Right kidney (tissue), 1 donor: ENCODE data around the gene EDN2.

Experiments used
- DNase-seq: peaks from one replicate; pipeline ENCODE4 v3.0.0-alpha.2; 2016

Gene EDN2

GRCh38 chr1:41464885-41465284 is 19.6 kb downstream of the EDN2 start:
- no peak for DNase-seq

GRCh38 chr1:41463516-41463915 is 21.0 kb downstream of the EDN2 start:
- no peak for DNase-seq

GRCh38 chr1:41462680-41463004 is 21.8 kb downstream of the EDN2 start:
- DNase-seq: no peak

GRCh38 chr1:41461790-41462679 is 22.4 kb downstream of the EDN2 start:
- no peak for DNase-seq

- DNase-seq: no peak
These were observed 27.5 kb downstream of the EDN2 start for GRCh38 chr1:41456847-41457540.

DNA sequence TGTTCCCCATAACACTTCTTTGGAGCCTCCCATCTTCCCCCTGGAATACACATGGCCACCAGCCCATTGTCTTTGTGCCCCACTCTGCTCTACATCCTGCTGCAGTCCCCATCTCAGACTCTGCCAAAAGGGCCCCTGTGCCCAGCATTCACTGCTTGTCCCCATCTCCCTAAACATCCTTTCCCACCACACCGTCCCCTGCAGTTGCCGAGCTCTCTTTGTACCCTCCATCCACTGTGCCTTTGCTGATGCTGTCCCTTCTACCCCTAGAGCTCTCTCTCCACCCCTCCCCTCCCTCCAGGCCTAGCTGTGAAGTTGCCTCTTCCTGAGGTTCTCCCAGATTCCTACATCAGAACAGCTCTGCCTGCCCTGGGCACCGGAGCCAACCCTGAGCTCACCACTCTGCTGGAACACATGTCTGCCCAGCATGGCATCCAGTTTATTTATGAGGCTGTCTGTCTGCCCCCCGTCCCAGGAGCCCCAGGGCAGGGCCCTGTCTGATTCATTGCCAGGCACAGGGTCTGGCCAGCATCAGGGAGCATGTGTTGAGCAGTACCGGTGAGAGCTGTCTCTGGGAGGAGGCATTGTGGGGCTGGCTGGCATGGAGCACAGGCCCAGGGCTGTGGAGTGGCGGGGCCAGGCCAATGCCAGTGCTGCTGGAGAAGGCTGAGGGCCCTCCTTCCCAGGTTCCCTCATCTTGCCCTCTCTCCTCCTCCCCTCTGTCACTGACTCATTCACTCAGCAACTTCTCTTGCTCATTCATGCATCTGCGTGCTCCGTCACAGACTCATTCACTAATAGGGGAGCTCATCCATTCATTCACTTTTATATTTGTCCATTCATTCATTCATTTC is 28.8 kb downstream of the EDN2 start:
- DNase-seq: no peak

DNA sequence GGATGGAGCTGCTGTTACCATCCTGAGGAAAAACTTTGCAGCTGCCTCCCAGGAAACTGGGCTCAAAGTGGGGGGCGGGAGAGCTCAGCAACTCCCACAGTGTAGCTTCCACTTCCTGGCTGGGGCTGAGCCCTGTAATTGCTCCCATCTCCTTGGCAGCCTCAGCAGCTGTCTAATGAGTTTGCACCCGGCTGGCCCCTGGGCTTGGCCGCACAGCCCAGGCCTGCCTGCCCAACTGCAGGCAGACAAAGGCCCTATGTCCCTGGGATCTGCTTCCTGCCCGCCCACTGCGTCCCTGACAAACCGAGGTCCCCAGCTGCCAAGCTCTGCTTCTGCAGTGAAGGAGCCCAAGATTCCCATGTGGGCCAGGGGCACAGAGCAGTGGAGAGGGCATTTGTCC is 30.1 kb downstream of the EDN2 start:
- DNase-seq: no peak

DNA sequence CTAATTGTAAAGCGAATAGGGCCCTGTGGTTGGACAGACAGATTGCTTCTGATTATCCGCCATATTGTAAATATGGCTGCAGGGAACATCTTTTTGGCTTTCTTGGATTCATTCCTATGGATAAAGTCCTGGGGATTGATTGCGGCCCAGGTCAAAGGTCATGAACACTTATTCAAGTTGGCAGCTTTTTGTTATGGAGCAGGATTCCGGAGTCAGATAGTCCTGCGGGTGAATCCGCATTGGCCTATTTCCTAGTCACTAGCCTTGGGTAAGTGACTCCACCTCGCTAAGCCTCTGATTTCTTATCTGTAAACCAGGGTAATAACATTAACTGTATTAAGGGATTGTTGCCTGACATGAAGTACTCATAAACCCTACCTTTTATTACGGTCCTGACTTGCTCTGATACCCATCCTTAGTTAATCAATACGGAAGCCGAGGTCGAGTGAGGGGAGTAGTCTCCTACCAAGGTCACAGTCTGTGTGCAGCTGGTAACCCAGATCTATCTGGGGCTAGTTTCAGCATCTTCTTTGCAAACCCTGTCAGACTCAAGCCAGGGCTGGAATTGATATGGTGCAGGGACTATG is 31.7 kb downstream of the EDN2 start:
- DNase-seq: no peak

- no peak for DNase-seq
These were observed 33.7 kb downstream of the EDN2 start for GRCh38 chr1:41450747-41451285.

DNA sequence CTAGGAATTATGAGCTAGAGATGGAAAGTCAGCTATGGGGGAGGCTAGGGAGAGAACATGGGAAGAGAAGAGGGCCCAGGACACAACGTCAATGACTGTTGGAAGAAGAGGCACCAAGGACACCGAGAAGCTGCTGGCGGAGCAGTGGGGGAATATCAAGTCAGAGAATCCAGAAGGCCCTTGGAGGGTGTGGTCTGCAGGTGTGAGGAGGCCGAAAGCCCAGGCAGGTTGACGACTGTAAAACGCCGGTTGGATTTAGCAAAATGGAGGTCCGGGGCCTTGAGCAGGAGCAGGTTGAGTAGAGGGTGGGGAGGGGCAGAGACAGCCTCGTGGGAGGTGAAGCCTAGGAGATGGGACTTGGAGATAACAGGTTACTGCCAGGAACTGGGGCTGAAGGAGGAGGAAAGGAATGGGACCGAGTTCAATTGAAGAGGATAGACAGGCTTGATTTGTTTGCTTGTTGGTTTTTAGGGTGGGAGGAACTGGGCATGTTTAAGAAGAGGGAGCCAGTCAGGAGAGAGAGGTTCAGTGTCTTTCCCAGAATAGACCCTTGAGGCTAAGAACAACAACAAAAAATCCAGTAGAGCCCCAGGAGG is 35.1 kb downstream of the EDN2 start:
- DNase-seq: no peak

DNA sequence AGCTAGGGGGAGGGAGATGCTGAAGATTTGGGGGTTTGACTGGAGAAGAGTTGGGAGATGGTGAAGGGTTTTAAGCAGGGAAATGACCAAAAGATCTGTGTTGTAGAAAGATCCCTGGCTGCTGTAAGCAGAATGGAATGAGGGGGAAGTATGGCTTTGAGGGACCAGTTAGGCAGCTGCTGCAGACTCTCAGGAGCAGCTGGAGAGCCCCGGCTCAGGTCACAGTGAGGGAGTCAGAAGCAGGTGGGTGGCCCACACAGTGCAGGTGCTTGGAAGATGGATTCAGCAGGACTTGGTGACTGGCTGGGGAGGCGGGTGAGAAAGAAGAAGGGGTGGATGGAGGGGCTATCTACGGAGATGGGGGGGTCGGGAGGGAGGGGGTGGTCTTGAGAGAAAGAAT is 35.7 kb downstream of the EDN2 start:
- no peak for DNase-seq

GRCh38 chr1:41447995-41448770 is 36.3 kb downstream of the EDN2 start:
- DNase-seq: no peak

GRCh38 chr1:41446851-41447610 is 37.5 kb downstream of the EDN2 start:
- DNase-seq: no peak

GRCh38 chr1:41444785-41445184 is 39.7 kb downstream of the EDN2 start:
- no peak for DNase-seq

- DNase-seq: no peak
These were observed 40.2 kb downstream of the EDN2 start for GRCh38 chr1:41444246-41444645.

DNA sequence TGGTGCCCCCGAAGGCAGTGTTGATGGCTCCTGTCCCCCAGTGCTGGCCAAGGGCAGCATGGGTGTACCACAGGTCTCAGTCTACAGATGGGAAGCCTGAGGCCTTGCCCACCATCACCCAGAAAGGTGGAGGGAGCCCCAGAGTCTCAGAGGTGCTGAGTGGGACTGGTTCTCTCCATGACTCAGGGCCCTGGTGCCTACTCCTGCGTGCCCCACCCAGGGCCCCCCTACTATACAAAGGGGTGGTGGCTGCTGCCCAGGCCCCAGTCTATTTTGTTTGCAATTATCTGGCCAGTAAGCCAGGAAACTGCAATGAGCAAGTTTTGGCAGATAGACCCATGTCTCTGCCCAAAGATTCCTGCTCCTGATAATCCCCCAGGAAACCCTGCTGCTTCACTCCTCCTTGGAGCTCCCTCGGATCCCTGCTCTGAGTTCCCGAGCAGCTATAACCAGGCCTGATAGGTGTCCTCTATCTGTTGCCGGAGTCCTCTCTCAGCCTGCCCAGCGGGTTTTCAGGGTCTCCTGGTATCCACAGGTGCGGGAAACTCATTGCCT is 41.7 kb downstream of the EDN2 start:
- DNase-seq: no peak

DNA sequence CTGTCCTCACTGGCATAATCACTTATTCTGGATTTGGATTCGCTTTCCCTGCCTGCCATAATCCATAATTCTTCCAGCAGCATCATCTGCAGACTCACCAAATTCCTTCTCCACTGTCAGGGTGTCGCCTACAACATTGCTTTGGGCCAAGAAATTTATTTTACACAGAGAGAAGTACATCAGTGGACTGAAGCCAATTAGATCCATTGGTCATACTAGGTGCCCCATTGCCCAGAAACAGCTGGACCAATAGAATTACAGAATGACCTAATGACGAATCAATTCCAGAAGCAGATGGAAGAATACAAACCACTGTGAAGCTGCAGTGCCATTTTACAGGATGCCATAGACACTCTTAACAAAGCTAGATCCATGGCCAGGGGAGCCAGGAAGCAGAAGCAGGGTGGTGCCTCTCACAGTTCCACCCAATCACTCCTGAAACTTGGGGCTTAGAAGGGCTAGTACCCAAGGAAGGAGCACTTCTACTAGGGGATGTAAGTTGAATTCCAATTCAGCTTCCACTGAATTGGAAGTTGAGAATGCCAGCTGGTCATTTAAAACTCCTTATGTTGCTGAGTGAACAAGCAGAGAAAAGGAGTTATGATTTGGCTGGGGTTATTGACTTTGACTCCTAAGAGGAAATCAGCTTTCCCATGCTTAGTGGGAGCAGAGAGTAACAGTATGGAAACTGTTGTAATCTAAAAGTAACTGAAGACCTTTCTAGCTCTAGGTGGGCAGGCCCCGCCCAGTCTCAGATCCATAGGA is 44.0 kb downstream of the EDN2 start:
- DNase-seq: no peak

GRCh38 chr1:41439234-41439633 is 45.2 kb downstream of the EDN2 start:
- DNase-seq: no peak

DNA sequence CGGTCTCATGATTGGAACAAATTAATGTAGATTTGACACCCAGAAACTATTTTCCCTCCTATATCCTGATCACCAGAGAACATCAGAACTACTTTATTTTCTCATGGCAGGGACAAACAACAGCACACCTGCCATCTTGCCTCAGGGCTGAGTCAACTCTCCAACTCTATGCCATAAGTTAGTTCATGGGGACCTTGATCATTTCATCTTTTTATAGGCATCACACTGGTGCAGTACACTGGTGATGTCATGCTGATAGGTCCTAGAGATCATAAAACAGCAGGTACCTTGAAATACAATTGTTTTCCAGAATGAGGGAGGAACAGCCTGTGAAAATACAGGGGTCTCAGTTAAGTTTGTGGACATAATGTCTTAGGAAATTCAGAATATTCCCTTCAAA is 45.8 kb downstream of the EDN2 start:
- no peak for DNase-seq
